HUDEP-2 (cell line): Measurements from ENCODE around the gene TIE1.

ENCODE experiments used
- DNase-seq, 76 experiments: peaks; one replicate each; lab custom pipeline; 2025; ENCODE audit not compliant: unreplicated experiment in 76 of 76; lab: John Stamatoyannopoulos, UW

The TIE1 gene

GRCh38 chr1:43311521-43311920 is 10.7 kb downstream of the TIE1 start:
- no peak for DNase-seq

GRCh38 chr1:43312212-43312623 is 11.4 kb downstream of the TIE1 start:
- DNase-seq = no peak

- DNase-seq = no peak
Measured at GRCh38 chr1:43312663-43313515, 12.1 kb downstream of the TIE1 start.

- DNase-seq = no peak
Measured at GRCh38 chr1:43313771-43314170, 13.0 kb downstream of the TIE1 start.

GRCh38 chr1:43314233-43314632 is 13.5 kb downstream of the TIE1 start:
- DNase-seq = no peak

GRCh38 chr1:43315481-43315880 is 14.7 kb downstream of the TIE1 start:
- no peak for DNase-seq

GRCh38 chr1:43315963-43316737 is 15.4 kb downstream of the TIE1 start:
- DNase-seq = no peak

- no peak for DNase-seq
Measured at GRCh38 chr1:43316738-43317520, 16.1 kb downstream of the TIE1 start.

- peak in 1 of 76 experiments; percentile 30 for DNase-seq
Measured at GRCh38 chr1:43317817-43318471, 17.2 kb downstream of the TIE1 start.

- no peak for DNase-seq
Measured at GRCh38 chr1:43318831-43319230, 18.0 kb downstream of the TIE1 start.

GRCh38 chr1:43319288-43319687 is 18.5 kb downstream of the TIE1 start:
- DNase-seq = no peak

- DNase-seq = no peak
Measured at GRCh38 chr1:43319766-43320165, 19.0 kb downstream of the TIE1 start.

- peak in 1 of 76 experiments; percentile 12 for DNase-seq
Measured at GRCh38 chr1:43321331-43321891, 20.6 kb downstream of the TIE1 start.

- DNase-seq = no peak
Measured at GRCh38 chr1:43322506-43322905, 21.7 kb downstream of the TIE1 start.

- DNase-seq = no peak
Measured at GRCh38 chr1:43324810-43325209, 24.0 kb downstream of the TIE1 start.

GRCh38 chr1:43325381-43325780 is 24.6 kb downstream of the TIE1 start:
- no peak for DNase-seq

GRCh38 chr1:43327549-43328292 is 26.9 kb downstream of the TIE1 start:
- no peak for DNase-seq

GRCh38 chr1:43329995-43330751 is 29.4 kb downstream of the TIE1 start:
- peak in 72 of 76 experiments; percentile 14 to 84 (median 62) for DNase-seq

- DNase-seq = no peak
Measured at GRCh38 chr1:43331688-43332087, 30.9 kb downstream of the TIE1 start.
